GM18951 (cell line): ENCODE measurements around the gene ARFIP1.
"Not testable (repeated sequence)": the region's sequence is repeated elsewhere in the genome, so short reads cannot be mapped to it uniquely, and the experiment has no call there.

Source experiments
- POLR2A ChIP-seq: IDR thresholded peaks from 4 replicates; pipeline ENCODE4 v1.6.1; 2011; ENCODE audit warnings: mild to moderate bottlenecking; ENCODE audit not compliant: insufficient read length, insufficient read depth; ENCODE audit errors: extremely low read depth
- in situ Hi-C: fragments of 300-500 bp; cut with MboI; formaldehyde crosslinking; loops from one replicate; pipeline ENCODE4 v1.12.0; 2022; ENCODE audit warnings: low sequenced_read_pairs, mixed read lengths, inconsistent platforms; ENCODE audit not compliant: unreplicated experiment

The ARFIP1 gene

DNA sequence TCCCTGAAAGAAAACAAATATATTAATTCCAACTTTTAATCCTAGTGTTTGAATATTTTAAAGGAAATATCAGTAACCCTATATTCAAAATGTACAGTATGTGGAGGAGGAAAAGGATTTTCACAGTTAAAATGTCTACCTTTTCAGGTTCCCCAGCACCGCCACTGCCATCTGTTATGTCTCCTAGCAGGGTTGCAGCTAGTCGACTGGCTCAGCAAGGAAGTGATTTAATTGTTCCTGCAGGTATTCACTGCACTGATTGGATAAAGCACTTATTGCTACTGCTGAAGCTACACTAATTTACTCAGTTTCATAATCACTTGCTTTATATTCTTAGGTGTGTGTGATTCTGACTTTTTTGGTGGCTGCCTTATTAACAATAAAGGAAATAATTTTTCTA, 90.9 kb downstream of the ARFIP1 start:
- TF ChIP-seq POLR2A: no peak
- in situ Hi-C loops: no loop called here

DNA sequence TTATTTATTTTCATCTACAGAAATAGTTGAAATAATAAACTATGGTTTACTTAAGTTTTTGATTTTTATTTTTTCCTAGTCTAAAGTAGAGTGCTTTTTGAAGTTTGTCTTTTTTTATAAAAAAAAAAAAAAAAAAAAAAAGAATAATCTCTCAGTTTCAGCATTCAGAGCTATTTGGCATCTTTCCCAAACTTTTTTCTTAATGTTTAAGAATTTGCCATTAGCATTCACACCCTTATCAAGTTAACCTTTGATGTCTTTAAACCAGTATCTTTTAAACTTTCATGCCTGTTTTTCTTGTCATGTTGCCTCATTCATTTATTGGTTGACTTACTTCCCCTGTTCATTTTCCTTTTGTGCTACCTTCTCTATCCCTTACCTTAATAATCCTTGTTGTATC, 95.5 kb downstream of the ARFIP1 start:
- TF ChIP-seq POLR2A: no peak
- in situ Hi-C loops: no loop called here

DNA sequence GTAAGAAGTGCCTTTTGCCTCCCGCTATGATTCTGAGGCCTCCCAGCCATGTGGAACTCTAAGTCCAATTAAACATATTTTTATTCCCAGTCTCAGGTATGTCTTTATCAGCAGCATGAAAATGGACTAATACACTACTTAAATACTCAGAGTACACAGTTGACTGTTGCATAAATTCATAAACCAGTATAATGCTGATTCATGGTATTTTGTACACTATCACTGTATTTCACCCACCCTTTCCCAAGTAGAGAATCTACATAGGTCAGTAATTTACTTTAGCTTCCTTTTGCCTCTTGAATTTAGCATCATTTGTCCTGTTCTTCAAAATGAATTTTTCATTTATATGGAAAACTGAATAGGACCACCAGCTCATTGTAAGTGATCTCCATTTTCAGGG, 98.1 kb downstream of the ARFIP1 start:
- no peak for TF ChIP-seq POLR2A
- in situ Hi-C loops: no loop called here

DNA sequence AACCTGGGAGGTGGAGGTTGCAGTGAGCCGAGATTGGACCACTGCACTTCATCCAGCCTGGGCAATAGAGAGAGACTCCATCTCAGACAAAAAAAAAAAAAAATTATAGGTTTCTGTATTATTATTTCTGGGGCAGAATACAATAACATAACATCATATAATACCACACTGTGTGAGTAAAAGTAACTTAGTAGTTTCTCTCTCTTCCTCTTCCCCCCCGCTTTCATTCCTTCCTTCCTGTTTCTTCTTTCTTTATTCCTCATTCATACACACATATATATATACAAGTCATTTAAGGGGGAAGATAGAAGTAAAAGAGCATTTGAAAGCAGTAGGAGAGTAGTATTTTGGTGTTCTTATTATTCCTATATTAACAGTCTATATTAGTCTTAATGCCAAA, 100.5 kb downstream of the ARFIP1 start:
- in situ Hi-C loops: no loop called here
- no peak for TF ChIP-seq POLR2A

DNA sequence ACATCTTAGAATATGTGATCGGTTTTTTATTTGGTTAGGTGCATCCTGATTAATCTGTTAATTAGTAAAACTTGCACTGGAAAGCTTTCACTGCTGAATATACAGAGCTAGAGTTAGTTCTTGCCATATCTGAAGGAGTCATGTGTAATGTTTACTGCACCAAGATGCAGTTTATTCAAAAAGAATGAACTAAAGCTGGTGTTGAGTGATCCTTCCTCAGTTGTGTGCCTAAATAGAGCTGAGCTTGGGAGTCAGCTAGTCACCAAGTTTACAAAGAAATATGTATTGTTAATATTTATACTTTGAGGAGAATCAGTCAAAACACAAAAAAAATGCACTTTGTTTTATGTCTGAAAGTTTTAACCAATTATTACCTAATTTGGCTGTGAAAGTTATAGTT, 102.2 kb downstream of the ARFIP1 start:
- in situ Hi-C loops: no loop called here
- TF ChIP-seq POLR2A: no peak

DNA sequence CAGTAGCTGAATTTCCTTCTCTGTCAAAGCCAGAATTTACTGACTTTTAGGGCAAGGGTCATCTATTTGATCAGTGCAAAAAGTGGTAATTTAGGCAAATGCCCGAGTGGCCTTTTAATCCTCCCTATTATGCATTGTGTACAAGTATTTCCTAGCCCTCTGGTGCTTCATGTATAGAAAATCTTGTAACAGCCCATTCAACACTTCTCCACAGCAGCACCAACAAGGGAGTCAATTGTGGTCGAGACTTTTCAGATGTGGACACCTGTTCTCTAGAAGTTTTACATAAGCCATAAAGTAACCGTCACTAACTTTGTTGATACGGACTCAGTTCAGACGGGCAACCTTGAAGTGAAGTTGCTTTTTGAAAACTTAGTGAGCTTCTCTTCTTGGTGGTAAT, 105.4 kb downstream of the ARFIP1 start:
- TF ChIP-seq POLR2A: no peak
- in situ Hi-C loops: no loop called here

DNA sequence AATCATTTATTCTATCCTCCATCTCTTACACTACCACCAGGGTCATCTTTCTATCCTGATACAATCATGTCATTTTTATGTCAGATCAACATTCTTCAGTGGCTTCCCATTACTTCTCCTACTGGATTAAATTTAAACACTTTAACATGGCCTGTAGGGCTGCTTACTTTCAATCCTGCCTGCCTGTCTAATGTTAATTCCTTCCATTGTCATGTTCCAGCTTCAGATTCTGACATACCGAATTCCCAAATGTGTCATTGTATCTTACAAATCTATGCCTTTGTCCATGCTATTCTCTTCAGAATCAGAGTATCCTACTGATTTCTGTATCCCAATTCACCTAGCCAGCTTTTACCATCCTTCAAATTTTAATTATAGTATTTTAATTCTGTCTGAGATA, 106.4 kb downstream of the ARFIP1 start:
- TF ChIP-seq POLR2A: no peak

DNA sequence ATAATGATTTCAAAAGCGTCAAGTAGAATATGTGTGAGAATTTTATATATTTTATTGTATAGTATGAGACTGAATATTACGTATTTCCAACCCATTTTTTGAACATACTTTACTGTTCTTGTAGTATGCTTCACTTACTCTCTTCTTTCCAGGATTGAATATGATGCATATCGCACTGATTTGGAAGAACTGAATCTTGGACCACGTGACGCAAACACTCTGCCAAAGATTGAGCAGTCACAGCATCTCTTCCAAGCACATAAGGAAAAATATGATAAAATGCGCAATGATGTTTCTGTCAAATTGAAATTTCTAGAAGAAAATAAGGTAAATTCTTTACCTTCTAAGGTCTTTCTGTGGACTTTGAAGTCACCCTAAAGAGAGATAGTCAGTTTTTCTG, 108.2 kb downstream of the ARFIP1 start:
- no peak for TF ChIP-seq POLR2A

More for the DNA sequence above, 106.4 kb downstream of the ARFIP1 start:
- in situ Hi-C loops: no loop called here

DNA sequence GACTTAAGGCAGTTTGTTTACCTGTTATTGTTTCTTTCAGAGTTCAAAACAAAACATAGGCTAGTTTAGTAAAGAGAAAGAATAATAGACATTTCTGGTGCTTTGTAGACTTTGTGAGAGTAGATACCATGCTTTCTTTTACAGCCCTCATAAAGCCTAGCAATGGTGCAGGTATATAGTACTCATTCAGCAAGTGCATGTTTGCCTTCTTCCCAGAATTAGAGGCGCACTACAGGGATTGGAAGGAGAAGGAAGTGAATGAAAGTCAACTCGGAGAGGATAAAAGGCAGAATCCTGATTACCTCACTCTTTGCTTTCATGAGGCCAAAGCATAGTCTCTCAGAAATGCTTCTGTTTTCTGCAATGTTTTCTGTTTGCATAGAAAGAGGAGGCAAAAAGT, 113.2 kb downstream of the ARFIP1 start:
- in situ Hi-C loops: no loop called here
- no peak for TF ChIP-seq POLR2A

More for the DNA sequence above, 108.2 kb downstream of the ARFIP1 start:
- in situ Hi-C loops: no loop called here

DNA sequence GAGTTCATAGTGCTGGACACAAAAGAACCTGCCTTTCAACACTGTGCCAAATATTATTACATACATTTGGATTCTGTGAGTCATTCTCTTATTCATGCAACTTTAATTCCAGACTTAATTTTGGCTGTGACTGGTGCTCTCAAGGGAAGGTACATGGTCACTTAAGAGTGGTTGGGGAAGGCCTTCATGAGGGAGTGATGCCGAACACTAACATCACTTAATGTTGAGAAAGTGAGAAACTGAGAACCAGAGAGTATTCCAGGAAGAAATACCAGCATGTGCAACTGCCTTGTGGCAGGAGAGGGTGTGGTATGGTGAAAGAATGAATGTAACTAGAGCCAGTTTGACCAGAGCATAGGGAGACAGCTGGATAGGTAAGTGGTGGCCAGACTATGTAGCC, 114.9 kb downstream of the ARFIP1 start:
- in situ Hi-C loops: no loop called here
- TF ChIP-seq POLR2A: no peak

DNA sequence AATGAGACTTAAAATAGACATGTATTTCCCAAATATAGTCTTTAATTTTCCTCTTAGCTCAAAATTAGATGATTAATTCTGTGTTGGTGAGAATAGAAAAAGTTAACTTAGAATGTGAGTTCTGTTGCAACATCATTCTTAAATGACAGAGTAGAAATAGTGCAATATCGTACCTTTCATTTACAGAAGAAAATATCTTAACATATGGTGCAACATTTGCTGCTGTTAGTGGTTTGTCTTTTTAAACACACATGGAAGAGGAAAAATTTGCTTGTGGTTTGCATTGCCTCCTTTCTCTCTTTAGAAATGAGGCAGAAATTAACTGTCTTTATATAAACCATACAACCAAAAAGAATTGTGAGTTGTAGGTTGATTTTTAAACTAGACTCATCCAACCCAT, 117.1 kb downstream of the ARFIP1 start:
- in situ Hi-C loops: no loop called here
- TF ChIP-seq POLR2A: no peak

DNA sequence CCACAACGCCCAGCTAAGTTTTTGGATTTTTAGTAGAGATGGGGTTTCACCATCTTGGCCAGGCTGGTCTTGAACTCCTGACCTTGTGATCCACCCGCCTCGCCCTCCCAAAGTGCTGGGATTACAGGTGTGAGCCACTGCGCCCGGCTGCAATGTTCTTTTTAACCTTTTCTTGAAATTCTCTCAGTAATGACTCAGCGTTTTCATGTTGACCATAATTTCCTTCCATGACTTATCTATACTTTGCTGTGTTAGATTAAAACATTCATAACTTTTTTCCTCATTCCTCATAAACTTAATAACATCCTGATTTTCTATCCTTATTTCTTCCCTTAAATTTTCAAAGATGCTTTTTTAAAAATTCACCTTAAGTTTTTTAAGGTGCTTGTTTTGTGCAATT, 118.4 kb downstream of the ARFIP1 start:
- in situ Hi-C loops: not testable (repeated sequence)

DNA sequence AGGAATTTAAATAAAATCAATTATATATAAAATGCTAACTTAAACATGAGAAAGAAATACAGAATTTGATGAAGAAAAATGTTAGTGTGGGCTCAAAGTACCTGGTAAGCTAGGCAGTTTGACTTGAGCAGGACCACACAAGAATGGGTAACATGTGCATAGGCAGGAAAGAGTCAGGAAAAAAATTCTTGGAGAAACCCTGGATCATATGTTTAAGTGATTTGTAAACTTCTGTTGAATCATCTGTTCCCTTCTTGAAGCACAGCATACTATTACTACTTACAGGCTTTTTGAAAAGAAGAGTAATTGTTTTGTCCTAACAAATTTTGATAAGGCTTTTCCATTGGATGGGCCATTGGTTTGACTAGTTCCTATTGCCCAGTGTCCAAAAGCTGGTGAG, 118.9 kb downstream of the ARFIP1 start:
- no peak for TF ChIP-seq POLR2A
- in situ Hi-C loops: no loop called here

DNA sequence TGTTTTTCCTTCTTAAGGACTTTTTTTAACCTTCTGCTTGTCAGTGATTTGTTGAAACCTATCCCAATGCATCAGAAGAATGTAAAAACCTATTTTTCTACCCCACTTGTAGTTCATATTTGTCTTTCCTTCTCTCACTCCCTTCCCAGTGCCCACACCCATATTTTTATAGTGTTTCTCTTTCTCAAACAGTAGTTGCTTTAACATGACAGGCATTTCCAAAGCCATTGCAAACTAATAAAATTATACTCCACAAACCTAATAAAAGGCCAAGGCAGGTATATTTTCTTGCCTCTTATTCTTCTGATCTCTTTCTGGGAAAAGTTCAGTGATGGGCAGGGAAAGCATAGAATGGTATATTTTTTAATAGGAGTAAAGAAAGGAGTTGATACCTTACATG, 120.6 kb downstream of the ARFIP1 start:
- TF ChIP-seq POLR2A: no peak
- in situ Hi-C loops: no loop called here

DNA sequence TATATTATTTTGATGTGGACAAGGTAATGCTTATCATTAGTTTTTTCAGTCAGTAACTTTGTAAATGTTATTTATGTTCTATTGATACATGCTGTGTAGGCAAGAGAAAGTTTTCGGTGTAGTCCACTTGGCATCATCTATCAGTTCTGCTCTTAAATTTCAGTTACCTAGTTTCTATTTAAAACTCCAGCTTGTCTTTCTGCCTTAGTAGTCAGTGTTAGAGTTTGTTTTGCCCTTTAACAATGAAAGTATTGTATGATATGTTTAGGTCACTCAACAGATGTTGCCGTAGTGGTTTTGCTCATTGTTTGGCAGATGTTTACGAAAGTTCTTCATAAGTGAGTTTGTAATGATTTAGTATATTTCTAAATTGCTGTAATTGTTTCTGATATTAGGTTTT, 121.5 kb downstream of the ARFIP1 start:
- no peak for TF ChIP-seq POLR2A
- in situ Hi-C loops: no loop called here
